HG02973 (cell line): ENCODE results near the gene TPCN1.
"Not testable (repeated sequence)": the region's sequence is repeated elsewhere in the genome, so short reads cannot be mapped to it uniquely, and the experiment has no call there.

Experiments
- ATAC-seq: cut with Tn5 transposase; IDR thresholded peaks from one replicate; pipeline ENCODE4 v1.9.1; 2021; ENCODE audit warnings: moderate library complexity; ENCODE audit not compliant: unreplicated experiment

TPCN1 gene

GRCh38 chr12:113196582-113196981, 24.7 kb upstream of the TPCN1 start:
- no peak for ATAC-seq

- peak; percentile 87 for ATAC-seq
Measured at GRCh38 chr12:113196990-113197389, 24.3 kb upstream of the TPCN1 start.

- ATAC-seq, result no peak
Measured at GRCh38 chr12:113197518-113198077, 23.7 kb upstream of the TPCN1 start.

GRCh38 chr12:113198296-113198695, 23.0 kb upstream of the TPCN1 start:
- no peak for ATAC-seq

- ATAC-seq, result no peak
Measured at GRCh38 chr12:113200021-113200797, 21.1 kb upstream of the TPCN1 start.

- no peak for ATAC-seq
Measured at GRCh38 chr12:113201187-113202177, 19.8 kb upstream of the TPCN1 start.

GRCh38 chr12:113202300-113203075, 18.8 kb upstream of the TPCN1 start:
- no peak for ATAC-seq

- ATAC-seq, result no peak
Measured at GRCh38 chr12:113203852-113204760, 17.2 kb upstream of the TPCN1 start.

GRCh38 chr12:113204804-113205203, 16.5 kb upstream of the TPCN1 start:
- ATAC-seq, result no peak

- ATAC-seq, result not testable (repeated sequence)
Measured at GRCh38 chr12:113206802-113207201, 14.5 kb upstream of the TPCN1 start.

- no peak for ATAC-seq
Measured at GRCh38 chr12:113207613-113208040, 13.6 kb upstream of the TPCN1 start.

GRCh38 chr12:113208041-113208934, 13.0 kb upstream of the TPCN1 start:
- ATAC-seq, result peak; percentile 70

GRCh38 chr12:113211160-113211559, 10.1 kb upstream of the TPCN1 start:
- no peak for ATAC-seq

- no peak for ATAC-seq
Measured at GRCh38 chr12:113214895-113215400, 6.3 kb upstream of the TPCN1 start.

GRCh38 chr12:113216027-113216426, 5.2 kb upstream of the TPCN1 start:
- no peak for ATAC-seq

GRCh38 chr12:113220593-113221180, 577 bp upstream of the TPCN1 start:
- ATAC-seq, result no peak

GRCh38 chr12:113221997-113222729, 899 bp downstream of the TPCN1 start:
- ATAC-seq, result no peak
